ENCODE results near the gene SLC12A7. TPM values are rescaled to one million over a fixed set of nuclear protein-coding genes. Genes with fewer than 3 reads are reported as not detected.

The SLC12A7 gene
- total and polyA plus RNA-seq, 9 of the 15 experiments (the other 6 are each of a cell fraction or from before 2014, with no cell fraction given) = 0.01 to 3.1 (median 0.56) TPM

DNA sequence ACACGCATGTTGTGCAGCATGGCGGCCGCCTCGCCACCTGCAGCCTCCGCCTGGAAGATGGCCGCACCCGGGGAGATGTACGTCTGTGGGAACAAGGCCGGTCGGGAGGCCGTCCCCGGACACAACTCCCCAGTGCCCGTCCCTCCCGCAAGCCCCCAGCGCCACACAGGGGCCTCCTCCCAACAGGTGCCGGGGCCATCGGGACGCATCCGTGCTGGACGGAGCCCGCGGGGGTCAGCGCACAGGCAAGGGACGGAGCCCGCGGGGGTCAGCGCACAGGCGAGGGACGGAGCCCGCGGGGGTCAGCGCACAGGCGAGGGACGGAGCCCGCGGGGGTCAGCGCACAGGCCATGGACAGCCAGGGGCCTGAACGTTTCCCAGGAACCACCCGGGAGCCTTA, 26.5 kb downstream of the SLC12A7 start:
- Histone ChIP-seq H3K4me1 (replicated peaks in 1 of 2; ENCODE audit: control insufficient read depth in 2 of 2, insufficient read depth in 2 of 2, low read length in 2 of 2) (peaks cover 0 to 56% of the 10 kb centered on the region in 2 experiments; a peak in 2 of 5 replicates), H3K36me3 (ENCODE audit: control insufficient read depth, insufficient read depth, low read length) (no peaks in the 10 kb centered on the region), H3K9me3 (replicated peaks; ENCODE audit: control insufficient read depth, insufficient read depth, low read depth, low read length) (no peaks in the 10 kb centered on the region), H3K27ac (ENCODE audit: extremely low read depth, low read depth, low read length) (no peak overlapping the region), H3K79me2 (ENCODE audit: control insufficient read depth, insufficient read depth, low read length) (no peaks in the 10 kb centered on the region), H3K9ac (ENCODE audit: insufficient read depth in 1 of 2, low read depth in 2 of 2, low read length in 2 of 2) (no peak overlapping the region), H4K20me1 (replicated peaks; ENCODE audit: control insufficient read depth, insufficient read depth, low read length) (no peaks in the 10 kb centered on the region; the same call in 1 of the 2 replicates), H3K9me1 (ENCODE audit: control insufficient read depth, insufficient read depth, low read length) (no peaks in the 10 kb centered on the region), H3K4me2 (ENCODE audit: insufficient read depth, low read length) (no peak overlapping the region), H2AFZ (ENCODE audit: low read depth, low read length) (no peak overlapping the region), H3K27me3 (ENCODE audit: control insufficient read depth in 2 of 2, insufficient read depth in 2 of 2, low read length in 2 of 2) (peaks cover 3 to 77% of the 10 kb centered on the region in 2 experiments; a peak in 3 of 5 replicates), H3K4me3 (no peak overlapping the region)
- BruUV-seq (replicated peaks) = no TSS peak
- CTCF ChIA-PET (ENCODE audit: low intra/inter-chr PET ratio) = no interaction called here
- WGBS (ENCODE audit: insufficient coverage, low coverage, missing lambda C conversion rate) = 61% methylated on average over 22 of the region's 39 CpGs
- POLR2A ChIA-PET = no interaction called here
- intact Hi-C loops (cut with micrococcal nuclease) (no loop called here), in situ Hi-C loops (cut with MboI) (no loop called here)
- FAIRE-seq (no peak), DNase-seq (ENCODE audit: extremely low read depth in 1 of 4, low spot score in 3 of 4) (no peak), ATAC-seq (no peak)
- TF ChIP-seq, protein P1, sequence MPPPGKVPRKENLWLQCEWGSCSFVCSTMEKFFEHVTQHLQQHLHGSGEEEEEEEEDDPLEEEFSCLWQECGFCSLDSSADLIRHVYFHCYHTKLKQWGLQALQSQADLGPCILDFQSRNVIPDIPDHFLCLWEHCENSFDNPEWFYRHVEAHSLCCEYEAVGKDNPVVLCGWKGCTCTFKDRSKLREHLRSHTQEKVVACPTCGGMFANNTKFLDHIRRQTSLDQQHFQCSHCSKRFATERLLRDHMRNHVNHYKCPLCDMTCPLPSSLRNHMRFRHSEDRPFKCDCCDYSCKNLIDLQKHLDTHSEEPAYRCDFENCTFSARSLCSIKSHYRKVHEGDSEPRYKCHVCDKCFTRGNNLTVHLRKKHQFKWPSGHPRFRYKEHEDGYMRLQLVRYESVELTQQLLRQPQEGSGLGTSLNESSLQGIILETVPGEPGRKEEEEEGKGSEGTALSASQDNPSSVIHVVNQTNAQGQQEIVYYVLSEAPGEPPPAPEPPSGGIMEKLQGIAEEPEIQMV (tag; conservative IDR thresholded peaks at IDR 0.05; ENCODE audit: low read depth) = no peak
- no peak for TF ChIP-seq NCOA2 (IDR thresholded peaks at IDR 0.05; ENCODE audit: partially characterized antibody in 2 of 2)
- TF ChIP-seq KLF16 (IDR thresholded peaks at IDR 0.05) = no peak
- TF ChIP-seq RBM39 (optimal IDR thresholded peaks at IDR 0.05; ENCODE audit: low read depth, low read length) = no peak
- TF ChIP-seq FOXP4 (CRISPR knock-in tag; IDR thresholded peaks at IDR 0.05; ENCODE audit: borderline replicate concordance) = no peak
- TF ChIP-seq KLF10 (CRISPR knock-in tag; IDR thresholded peaks at IDR 0.05) = no peak
- TF ChIP-seq ZNF24 (IDR thresholded peaks at IDR 0.05) = no peak

Measured in K562 (cell line).